ENCODE results near the gene CALCOCO1. TPM values are rescaled to one million over a fixed set of nuclear protein-coding genes. Genes with fewer than 3 reads are reported as not detected.

CALCOCO1 gene
- total and polyA plus RNA-seq, 9 of the 15 experiments (the other 6 are each of a cell fraction or from before 2014, with no cell fraction given) = 1.9 to 31.8 (median 11.0) TPM

DNA sequence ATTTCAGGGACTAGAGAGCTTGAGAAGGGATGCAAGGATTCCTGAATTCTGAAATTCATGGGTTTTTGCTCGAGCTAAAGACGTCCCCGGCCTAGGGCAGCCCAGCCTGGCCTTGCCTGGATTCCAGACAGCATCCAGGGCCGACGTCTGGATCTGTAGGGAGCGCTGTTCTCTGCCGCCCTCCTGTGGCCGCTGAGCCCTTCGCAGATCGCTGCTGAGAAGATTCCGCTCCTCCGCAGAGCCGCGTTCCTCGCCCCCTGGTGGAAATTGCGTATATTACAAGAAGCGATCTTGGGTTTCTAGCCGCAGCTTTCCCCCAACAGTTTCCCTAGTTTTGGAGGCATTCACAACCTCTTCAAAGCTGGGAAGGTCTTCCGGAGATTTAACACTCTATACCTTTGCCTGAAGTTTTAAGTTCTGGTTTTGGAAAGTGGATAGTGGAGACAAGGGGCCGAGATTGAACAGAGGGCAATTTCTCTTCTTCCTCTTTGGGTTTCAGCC is 19.4 kb upstream of the CALCOCO1 start (continued):
- TF ChIP-seq, protein P1, sequence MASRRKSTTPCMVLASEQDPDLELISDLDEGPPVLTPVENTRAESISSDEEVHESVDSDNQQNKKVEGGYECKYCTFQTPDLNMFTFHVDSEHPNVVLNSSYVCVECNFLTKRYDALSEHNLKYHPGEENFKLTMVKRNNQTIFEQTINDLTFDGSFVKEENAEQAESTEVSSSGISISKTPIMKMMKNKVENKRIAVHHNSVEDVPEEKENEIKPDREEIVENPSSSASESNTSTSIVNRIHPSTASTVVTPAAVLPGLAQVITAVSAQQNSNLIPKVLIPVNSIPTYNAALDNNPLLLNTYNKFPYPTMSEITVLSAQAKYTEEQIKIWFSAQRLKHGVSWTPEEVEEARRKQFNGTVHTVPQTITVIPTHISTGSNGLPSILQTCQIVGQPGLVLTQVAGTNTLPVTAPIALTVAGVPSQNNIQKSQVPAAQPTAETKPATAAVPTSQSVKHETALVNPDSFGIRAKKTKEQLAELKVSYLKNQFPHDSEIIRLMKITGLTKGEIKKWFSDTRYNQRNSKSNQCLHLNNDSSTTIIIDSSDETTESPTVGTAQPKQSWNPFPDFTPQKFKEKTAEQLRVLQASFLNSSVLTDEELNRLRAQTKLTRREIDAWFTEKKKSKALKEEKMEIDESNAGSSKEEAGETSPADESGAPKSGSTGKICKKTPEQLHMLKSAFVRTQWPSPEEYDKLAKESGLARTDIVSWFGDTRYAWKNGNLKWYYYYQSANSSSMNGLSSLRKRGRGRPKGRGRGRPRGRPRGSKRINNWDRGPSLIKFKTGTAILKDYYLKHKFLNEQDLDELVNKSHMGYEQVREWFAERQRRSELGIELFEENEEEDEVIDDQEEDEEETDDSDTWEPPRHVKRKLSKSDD (conservative IDR thresholded peaks at IDR 0.05; ENCODE audit: low read length) = no peak
- TF ChIP-seq MTF1 (CRISPR knock-in tag; IDR thresholded peaks at IDR 0.05; ENCODE audit: borderline replicate concordance) = no peak
- TF ChIP-seq, protein P2, sequence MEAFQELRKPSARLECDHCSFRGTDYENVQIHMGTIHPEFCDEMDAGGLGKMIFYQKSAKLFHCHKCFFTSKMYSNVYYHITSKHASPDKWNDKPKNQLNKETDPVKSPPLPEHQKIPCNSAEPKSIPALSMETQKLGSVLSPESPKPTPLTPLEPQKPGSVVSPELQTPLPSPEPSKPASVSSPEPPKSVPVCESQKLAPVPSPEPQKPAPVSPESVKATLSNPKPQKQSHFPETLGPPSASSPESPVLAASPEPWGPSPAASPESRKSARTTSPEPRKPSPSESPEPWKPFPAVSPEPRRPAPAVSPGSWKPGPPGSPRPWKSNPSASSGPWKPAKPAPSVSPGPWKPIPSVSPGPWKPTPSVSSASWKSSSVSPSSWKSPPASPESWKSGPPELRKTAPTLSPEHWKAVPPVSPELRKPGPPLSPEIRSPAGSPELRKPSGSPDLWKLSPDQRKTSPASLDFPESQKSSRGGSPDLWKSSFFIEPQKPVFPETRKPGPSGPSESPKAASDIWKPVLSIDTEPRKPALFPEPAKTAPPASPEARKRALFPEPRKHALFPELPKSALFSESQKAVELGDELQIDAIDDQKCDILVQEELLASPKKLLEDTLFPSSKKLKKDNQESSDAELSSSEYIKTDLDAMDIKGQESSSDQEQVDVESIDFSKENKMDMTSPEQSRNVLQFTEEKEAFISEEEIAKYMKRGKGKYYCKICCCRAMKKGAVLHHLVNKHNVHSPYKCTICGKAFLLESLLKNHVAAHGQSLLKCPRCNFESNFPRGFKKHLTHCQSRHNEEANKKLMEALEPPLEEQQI (IDR thresholded peaks at IDR 0.05) = no peak
- no peak for TF ChIP-seq EP400 (IDR thresholded peaks at IDR 0.05)
- no peak for TF ChIP-seq POLR2AphosphoS5 (IDR thresholded peaks at IDR 0.05; ENCODE audit: control insufficient read depth, insufficient read depth, low read depth, low read length)
- TF ChIP-seq FIP1L1 (IDR thresholded peaks at IDR 0.05; ENCODE audit: low read depth, low read length, poor library complexity, severe bottlenecking) = no peak
- no peak for TF ChIP-seq GATA2 (CRISPR knock-in tag; IDR thresholded peaks at IDR 0.05)
- no peak for TF ChIP-seq THRAP3 (IDR thresholded peaks at IDR 0.05; ENCODE audit: borderline replicate concordance)
- no peak for TF ChIP-seq ESRRB (CRISPR knock-in tag; IDR thresholded peaks at IDR 0.05; ENCODE audit: borderline replicate concordance)
- no peak for TF ChIP-seq SRSF7 (optimal IDR thresholded peaks at IDR 0.05; ENCODE audit: low read depth, low read length)
- TF ChIP-seq HDAC2 (IDR thresholded peaks at IDR 0.05) = no peak
- TF ChIP-seq, protein P3, sequence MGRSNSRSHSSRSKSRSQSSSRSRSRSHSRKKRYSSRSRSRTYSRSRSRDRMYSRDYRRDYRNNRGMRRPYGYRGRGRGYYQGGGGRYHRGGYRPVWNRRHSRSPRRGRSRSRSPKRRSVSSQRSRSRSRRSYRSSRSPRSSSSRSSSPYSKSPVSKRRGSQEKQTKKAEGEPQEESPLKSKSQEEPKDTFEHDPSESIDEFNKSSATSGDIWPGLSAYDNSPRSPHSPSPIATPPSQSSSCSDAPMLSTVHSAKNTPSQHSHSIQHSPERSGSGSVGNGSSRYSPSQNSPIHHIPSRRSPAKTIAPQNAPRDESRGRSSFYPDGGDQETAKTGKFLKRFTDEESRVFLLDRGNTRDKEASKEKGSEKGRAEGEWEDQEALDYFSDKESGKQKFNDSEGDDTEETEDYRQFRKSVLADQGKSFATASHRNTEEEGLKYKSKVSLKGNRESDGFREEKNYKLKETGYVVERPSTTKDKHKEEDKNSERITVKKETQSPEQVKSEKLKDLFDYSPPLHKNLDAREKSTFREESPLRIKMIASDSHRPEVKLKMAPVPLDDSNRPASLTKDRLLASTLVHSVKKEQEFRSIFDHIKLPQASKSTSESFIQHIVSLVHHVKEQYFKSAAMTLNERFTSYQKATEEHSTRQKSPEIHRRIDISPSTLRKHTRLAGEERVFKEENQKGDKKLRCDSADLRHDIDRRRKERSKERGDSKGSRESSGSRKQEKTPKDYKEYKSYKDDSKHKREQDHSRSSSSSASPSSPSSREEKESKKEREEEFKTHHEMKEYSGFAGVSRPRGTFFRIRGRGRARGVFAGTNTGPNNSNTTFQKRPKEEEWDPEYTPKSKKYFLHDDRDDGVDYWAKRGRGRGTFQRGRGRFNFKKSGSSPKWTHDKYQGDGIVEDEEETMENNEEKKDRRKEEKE (IDR thresholded peaks at IDR 0.05; ENCODE audit: borderline replicate concordance in 1 of 2, control insufficient read depth in 1 of 2, low read depth in 2 of 2, low read length in 1 of 2) = no peak
- TF ChIP-seq CHD1 (IDR thresholded peaks at IDR 0.05; ENCODE audit: low read length) = no peak
- TF ChIP-seq, protein P4, sequence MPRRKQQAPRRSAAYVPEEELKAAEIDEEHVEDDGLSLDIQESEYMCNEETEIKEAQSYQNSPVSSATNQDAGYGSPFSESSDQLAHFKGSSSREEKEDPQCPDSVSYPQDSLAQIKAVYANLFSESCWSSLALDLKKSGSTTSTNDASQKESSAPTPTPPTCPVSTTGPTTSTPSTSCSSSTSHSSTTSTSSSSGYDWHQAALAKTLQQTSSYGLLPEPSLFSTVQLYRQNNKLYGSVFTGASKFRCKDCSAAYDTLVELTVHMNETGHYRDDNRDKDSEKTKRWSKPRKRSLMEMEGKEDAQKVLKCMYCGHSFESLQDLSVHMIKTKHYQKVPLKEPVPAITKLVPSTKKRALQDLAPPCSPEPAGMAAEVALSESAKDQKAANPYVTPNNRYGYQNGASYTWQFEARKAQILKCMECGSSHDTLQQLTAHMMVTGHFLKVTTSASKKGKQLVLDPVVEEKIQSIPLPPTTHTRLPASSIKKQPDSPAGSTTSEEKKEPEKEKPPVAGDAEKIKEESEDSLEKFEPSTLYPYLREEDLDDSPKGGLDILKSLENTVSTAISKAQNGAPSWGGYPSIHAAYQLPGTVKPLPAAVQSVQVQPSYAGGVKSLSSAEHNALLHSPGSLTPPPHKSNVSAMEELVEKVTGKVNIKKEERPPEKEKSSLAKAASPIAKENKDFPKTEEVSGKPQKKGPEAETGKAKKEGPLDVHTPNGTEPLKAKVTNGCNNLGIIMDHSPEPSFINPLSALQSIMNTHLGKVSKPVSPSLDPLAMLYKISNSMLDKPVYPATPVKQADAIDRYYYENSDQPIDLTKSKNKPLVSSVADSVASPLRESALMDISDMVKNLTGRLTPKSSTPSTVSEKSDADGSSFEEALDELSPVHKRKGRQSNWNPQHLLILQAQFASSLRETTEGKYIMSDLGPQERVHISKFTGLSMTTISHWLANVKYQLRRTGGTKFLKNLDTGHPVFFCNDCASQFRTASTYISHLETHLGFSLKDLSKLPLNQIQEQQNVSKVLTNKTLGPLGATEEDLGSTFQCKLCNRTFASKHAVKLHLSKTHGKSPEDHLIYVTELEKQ (CRISPR knock-in tag; IDR thresholded peaks at IDR 0.05) = no peak
